Activated naive CD8-positive, alpha-beta T cell (primary cell): ENCODE data around the gene FOXQ1.
"Not testable (repeated sequence)": the region's sequence is repeated elsewhere in the genome, so short reads cannot be mapped to it uniquely, and the experiment has no call there.

Experiments used
- H3K27ac Mint-ChIP-seq: one replicate; pipeline ENCODE4 v1.8.0; 2021; ENCODE audit warnings: mixed read lengths
- H3K27me3 Mint-ChIP-seq: one replicate; pipeline ENCODE4 v1.8.0; 2021; ENCODE audit warnings: mixed read lengths
- H3K36me3 Mint-ChIP-seq: one replicate; pipeline ENCODE4 v1.8.0; 2021; ENCODE audit warnings: mixed read lengths
- H3K4me1 Mint-ChIP-seq: one replicate; pipeline ENCODE4 v1.8.0; 2021; ENCODE audit warnings: low read depth, mixed read lengths
- H3K4me3 Mint-ChIP-seq: one replicate; pipeline ENCODE4 v1.8.0; 2021; ENCODE audit warnings: mild to moderate bottlenecking, mixed read lengths
- H3K9me3 Mint-ChIP-seq: one replicate; pipeline ENCODE4 v1.8.0; 2021; ENCODE audit warnings: low read depth, mixed read lengths

Gene FOXQ1

GRCh38 chr6:1349655-1350054, 37.8 kb downstream of the FOXQ1 start:
- H3K36me3 Mint-ChIP-seq: peaks cover 4% of the 10 kb centered on the region
- no peak overlapping the region for H3K4me3 Mint-ChIP-seq
- H3K4me1 Mint-ChIP-seq: no peaks in the 10 kb centered on the region
- peaks cover 25% of the 10 kb centered on the region for H3K9me3 Mint-ChIP-seq
- H3K27me3 Mint-ChIP-seq: peaks cover 50% of the 10 kb centered on the region
- H3K27ac Mint-ChIP-seq: no peak overlapping the region

- Mint-ChIP-seq H3K27ac (no peak overlapping the region), H3K36me3 (no peaks in the 10 kb centered on the region), H3K4me1 (no peaks in the 10 kb centered on the region), H3K9me3 (peaks cover 18% of the 10 kb centered on the region), H3K4me3 (no peak overlapping the region), H3K27me3 (peaks cover 46% of the 10 kb centered on the region)
These were observed 39.6 kb downstream of the FOXQ1 start for GRCh38 chr6:1351381-1352008.

GRCh38 chr6:1355068-1355467, 43.2 kb downstream of the FOXQ1 start:
- not testable (repeated sequence) for H3K4me3 Mint-ChIP-seq, H3K4me1 Mint-ChIP-seq, H3K27ac Mint-ChIP-seq, H3K36me3 Mint-ChIP-seq
- Mint-ChIP-seq H3K9me3 (peaks cover 18% of the 10 kb centered on the region), H3K27me3 (peaks cover 36% of the 10 kb centered on the region)

GRCh38 chr6:1361717-1362116, 49.8 kb downstream of the FOXQ1 start:
- not testable (repeated sequence) for H3K27ac Mint-ChIP-seq, H3K4me3 Mint-ChIP-seq, H3K36me3 Mint-ChIP-seq, H3K9me3 Mint-ChIP-seq, H3K4me1 Mint-ChIP-seq
- peaks cover 28% of the 10 kb centered on the region for H3K27me3 Mint-ChIP-seq

- no peak overlapping the region for H3K4me3 Mint-ChIP-seq
- H3K27me3 Mint-ChIP-seq: peaks cover 27% of the 10 kb centered on the region
- no peaks in the 10 kb centered on the region for H3K36me3 Mint-ChIP-seq
- H3K9me3 Mint-ChIP-seq: no peaks in the 10 kb centered on the region
- no peaks in the 10 kb centered on the region for H3K4me1 Mint-ChIP-seq
- H3K27ac Mint-ChIP-seq: no peak overlapping the region
These were observed 50.7 kb downstream of the FOXQ1 start for GRCh38 chr6:1362643-1363042.

GRCh38 chr6:1363298-1363697, 51.4 kb downstream of the FOXQ1 start:
- Mint-ChIP-seq H3K4me1 (no peaks in the 10 kb centered on the region), H3K27me3 (peaks cover 30% of the 10 kb centered on the region), H3K4me3 (no peak overlapping the region), H3K27ac (no peak overlapping the region), H3K36me3 (no peaks in the 10 kb centered on the region), H3K9me3 (no peaks in the 10 kb centered on the region)

GRCh38 chr6:1363729-1364572, 52.1 kb downstream of the FOXQ1 start:
- Mint-ChIP-seq H3K36me3 (no peaks in the 10 kb centered on the region), H3K27me3 (peaks cover 36% of the 10 kb centered on the region), H3K27ac (no peak overlapping the region), H3K4me3 (no peak overlapping the region), H3K9me3 (no peaks in the 10 kb centered on the region), H3K4me1 (no peaks in the 10 kb centered on the region)
